GM12892 (cell line): ENCODE data around the gene TOR1B.

Experiments used
- POLR2A ChIP-seq: IDR thresholded peaks from 2 replicates; pipeline ENCODE4 v1.6.1; 2011; ENCODE audit warnings: low read depth, low read length, control low read depth
- POLR2AphosphoS5 ChIP-seq: IDR thresholded peaks from 2 replicates; pipeline ENCODE4 v1.6.1; 2011; ENCODE audit warnings: low read depth, low read length, control low read depth

GRCh38 chr9:129761901-129762369 is 41.0 kb upstream of the TOR1B start:
- TF ChIP-seq POLR2A (no peak), POLR2AphosphoS5 (no peak)
